Ishikawa (cell line): Measurements from ENCODE around the gene FCHO1.

Experiments used
- CREB1 ChIP-seq: IDR thresholded peaks from 2 replicates; pipeline ENCODE4 v1.6.1; 2012; ENCODE audit warnings: low read depth
- EGR1 ChIP-seq: IDR thresholded peaks from 2 replicates; pipeline ENCODE4 v1.6.1; 2012
- EP300 ChIP-seq: IDR thresholded peaks from 2 replicates; pipeline ENCODE4 v1.6.1; 2012; ENCODE audit warnings: borderline replicate concordance
- RAD21 ChIP-seq: IDR thresholded peaks from 2 replicates; pipeline ENCODE4 v1.6.1; 2012; ENCODE audit warnings: low read depth
- TCF12 ChIP-seq: IDR thresholded peaks from 2 replicates; pipeline ENCODE4 v1.6.1; 2012; ENCODE audit warnings: low read depth
- TEAD4 ChIP-seq: IDR thresholded peaks from 2 replicates; pipeline ENCODE4 v1.6.1; 2012
- USF1 ChIP-seq: IDR thresholded peaks from 2 replicates; pipeline ENCODE4 v1.6.1; 2012
- YY1 ChIP-seq: IDR thresholded peaks from 2 replicates; pipeline ENCODE4 v1.6.1; 2012; ENCODE audit warnings: low read depth
- ZBTB7A ChIP-seq: IDR thresholded peaks from 2 replicates; pipeline ENCODE4 v1.6.1; 2012; ENCODE audit warnings: low read depth
- TF ChIP-seq, protein P1 (sequence below): IDR thresholded peaks from 2 replicates; pipeline ENCODE4 v1.6.1; 2012; ENCODE audit warnings: low read depth, mild to moderate bottlenecking
- TF ChIP-seq, protein P2 (sequence below): IDR thresholded peaks from 2 replicates; pipeline ENCODE4 v1.6.1; 2012

DNA sequence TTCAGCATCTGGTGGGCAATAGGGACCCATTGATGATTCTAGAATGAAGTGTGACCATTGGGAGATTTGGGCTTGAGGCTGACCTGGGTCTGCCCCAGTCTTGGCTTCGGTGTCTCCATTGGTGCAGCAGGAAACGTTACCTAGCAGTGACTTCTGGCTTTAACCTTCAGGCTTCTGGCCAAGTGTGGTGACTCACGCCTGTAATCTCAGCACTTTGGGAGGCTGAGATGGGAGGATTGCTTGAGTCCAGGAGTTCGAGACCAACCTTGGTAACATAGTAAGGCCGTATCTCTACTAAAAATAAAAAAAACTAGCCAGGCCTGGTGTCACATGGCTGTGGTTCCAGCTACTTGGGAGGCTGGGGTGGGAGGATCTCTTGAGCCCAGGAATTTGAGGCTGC is 7.2 kb downstream of the FCHO1 start:
- TF ChIP-seq ZBTB7A (no peak), EP300 (no peak), TCF12 (no peak), EGR1 (no peak), USF1 (no peak), TEAD4 (no peak), YY1 (no peak), CREB1 (no peak), RAD21 (no peak)
- TF ChIP-seq, protein P1, sequence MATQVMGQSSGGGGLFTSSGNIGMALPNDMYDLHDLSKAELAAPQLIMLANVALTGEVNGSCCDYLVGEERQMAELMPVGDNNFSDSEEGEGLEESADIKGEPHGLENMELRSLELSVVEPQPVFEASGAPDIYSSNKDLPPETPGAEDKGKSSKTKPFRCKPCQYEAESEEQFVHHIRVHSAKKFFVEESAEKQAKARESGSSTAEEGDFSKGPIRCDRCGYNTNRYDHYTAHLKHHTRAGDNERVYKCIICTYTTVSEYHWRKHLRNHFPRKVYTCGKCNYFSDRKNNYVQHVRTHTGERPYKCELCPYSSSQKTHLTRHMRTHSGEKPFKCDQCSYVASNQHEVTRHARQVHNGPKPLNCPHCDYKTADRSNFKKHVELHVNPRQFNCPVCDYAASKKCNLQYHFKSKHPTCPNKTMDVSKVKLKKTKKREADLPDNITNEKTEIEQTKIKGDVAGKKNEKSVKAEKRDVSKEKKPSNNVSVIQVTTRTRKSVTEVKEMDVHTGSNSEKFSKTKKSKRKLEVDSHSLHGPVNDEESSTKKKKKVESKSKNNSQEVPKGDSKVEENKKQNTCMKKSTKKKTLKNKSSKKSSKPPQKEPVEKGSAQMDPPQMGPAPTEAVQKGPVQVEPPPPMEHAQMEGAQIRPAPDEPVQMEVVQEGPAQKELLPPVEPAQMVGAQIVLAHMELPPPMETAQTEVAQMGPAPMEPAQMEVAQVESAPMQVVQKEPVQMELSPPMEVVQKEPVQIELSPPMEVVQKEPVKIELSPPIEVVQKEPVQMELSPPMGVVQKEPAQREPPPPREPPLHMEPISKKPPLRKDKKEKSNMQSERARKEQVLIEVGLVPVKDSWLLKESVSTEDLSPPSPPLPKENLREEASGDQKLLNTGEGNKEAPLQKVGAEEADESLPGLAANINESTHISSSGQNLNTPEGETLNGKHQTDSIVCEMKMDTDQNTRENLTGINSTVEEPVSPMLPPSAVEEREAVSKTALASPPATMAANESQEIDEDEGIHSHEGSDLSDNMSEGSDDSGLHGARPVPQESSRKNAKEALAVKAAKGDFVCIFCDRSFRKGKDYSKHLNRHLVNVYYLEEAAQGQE = no peak
- TF ChIP-seq, protein P2, sequence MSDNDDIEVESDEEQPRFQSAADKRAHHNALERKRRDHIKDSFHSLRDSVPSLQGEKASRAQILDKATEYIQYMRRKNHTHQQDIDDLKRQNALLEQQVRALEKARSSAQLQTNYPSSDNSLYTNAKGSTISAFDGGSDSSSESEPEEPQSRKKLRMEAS = no peak
